Measurements from ENCODE around the gene MLF2.

DNA sequence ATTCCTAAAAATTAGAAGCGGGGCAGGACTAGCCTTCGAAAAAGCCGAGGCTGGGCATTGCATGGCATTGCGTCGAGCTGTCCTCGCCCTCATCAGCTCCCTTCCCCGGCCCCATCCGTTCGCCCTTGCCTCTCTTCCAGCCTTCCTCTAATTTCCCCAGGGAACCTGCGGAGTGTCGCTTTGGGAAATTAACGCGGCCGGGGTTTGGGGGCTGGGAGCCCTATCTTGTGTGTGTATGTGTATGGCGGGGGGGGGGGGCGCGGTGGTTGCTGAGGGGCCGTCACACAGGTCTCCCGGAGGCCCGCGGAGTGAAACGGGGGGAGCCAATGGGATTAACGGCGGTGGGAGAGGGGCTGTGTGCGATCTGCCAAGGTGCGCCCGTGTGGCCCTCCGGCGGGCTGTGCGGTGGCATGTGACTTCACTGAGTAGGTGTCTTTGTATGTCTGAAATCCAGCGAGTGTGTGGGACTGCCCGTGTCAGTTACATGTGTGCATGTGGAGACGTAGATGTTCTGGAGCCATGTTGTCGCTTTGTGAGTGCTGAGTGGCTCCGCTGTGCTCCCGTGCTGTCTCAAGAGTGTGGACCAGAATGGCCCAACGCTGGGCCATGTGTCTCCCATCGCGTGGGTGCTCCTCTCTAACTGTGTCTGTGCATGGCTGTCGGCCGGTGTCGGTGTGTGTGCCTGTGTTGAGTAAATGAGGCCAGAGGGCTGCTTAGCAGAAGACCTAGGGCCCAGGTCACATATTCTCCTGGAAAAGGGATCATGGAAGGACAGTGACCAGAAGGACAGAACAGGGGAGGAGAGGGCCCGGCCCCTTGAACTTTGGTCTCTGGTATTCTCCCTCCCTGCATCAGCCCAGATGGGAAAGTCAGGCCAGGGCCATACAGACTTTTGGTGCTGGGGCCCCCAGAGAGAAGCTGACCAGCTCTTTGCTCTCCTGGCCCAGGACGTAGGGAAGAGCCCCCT is 14.7 kb upstream of the MLF2 start:
- TF ChIP-seq, protein P1, sequence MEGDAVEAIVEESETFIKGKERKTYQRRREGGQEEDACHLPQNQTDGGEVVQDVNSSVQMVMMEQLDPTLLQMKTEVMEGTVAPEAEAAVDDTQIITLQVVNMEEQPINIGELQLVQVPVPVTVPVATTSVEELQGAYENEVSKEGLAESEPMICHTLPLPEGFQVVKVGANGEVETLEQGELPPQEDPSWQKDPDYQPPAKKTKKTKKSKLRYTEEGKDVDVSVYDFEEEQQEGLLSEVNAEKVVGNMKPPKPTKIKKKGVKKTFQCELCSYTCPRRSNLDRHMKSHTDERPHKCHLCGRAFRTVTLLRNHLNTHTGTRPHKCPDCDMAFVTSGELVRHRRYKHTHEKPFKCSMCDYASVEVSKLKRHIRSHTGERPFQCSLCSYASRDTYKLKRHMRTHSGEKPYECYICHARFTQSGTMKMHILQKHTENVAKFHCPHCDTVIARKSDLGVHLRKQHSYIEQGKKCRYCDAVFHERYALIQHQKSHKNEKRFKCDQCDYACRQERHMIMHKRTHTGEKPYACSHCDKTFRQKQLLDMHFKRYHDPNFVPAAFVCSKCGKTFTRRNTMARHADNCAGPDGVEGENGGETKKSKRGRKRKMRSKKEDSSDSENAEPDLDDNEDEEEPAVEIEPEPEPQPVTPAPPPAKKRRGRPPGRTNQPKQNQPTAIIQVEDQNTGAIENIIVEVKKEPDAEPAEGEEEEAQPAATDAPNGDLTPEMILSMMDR (IDR thresholded peaks at IDR 0.05; ENCODE audit: low read depth, low read length): no peak
- TF ChIP-seq POLR2A (IDR thresholded peaks at IDR 0.05; ENCODE audit: extremely low read depth, insufficient read length) (no peak), MYC (IDR thresholded peaks at IDR 0.05; ENCODE audit: low read depth, low read length) (no peak)
